Adrenal gland (tissue), 12 donors: ENCODE results near the gene GPR152. TPM values are rescaled to one million over a fixed set of nuclear protein-coding genes. Genes with fewer than 3 reads are reported as not detected.

ENCODE experiments used
- DNase-seq, 7 donors: peaks; one replicate each; pipeline ENCODE4 v3.0.0-alpha.2; 2019 to 2020
- H3K27ac ChIP-seq, 5 donors: fragments of 200-600 bp; sonication (generic) in 4 of 5; 1 replicate in 3 of 5; 2 replicates in 2 of 5; pipeline versions ENCODE4 v1.5.1 to v1.8.0; 2016 to 2020; ENCODE audit warnings: mild to moderate bottlenecking in 1 of 5
- H3K27me3 ChIP-seq: fragments of 200-600 bp; 2 replicates; pipeline ENCODE4 v1.8.0; 2021
- H3K36me3 ChIP-seq, 2 donors: fragments of 200-600 bp; replicated peaks in 1 of 2; 1 replicate in 1 of 2; 2 replicates in 1 of 2; pipeline versions ENCODE4 v1.5.1 to v1.8.0; 2018 to 2022
- H3K4me1 ChIP-seq, 2 donors: fragments of 200-600 bp; replicated peaks in 1 of 2; 1 replicate in 1 of 2; 2 replicates in 1 of 2; pipeline versions ENCODE4 v1.5.1 to v1.8.0; 2018 to 2021
- H3K4me3 ChIP-seq, 4 donors: fragments of 200-600 bp; sonication (generic) in 3 of 4; one replicate each; pipeline ENCODE4 v1.5.1; 2016 to 2018
- H3K9me3 ChIP-seq, 3 donors: fragments of 200-600 bp; sonication (generic) in 1 of 3; replicated peaks in 1 of 3; 1 replicate in 2 of 3; 2 replicates in 1 of 3; pipeline versions ENCODE4 v1.5.1 to v1.8.0; 2016 to 2021
- POLR2A ChIP-seq, 2 donors: fragments of 450-650 bp; IDR thresholded peaks; one replicate each; pipeline ENCODE4 v1.6.1; 2017; ENCODE audit warnings: antibody characterized with exemption in 2 of 2, mild to moderate bottlenecking in 2 of 2, moderate library complexity in 1 of 2
- WGBS, 4 donors: extraction: QIAGEN DNeasy Blood & Tissue Kit in 2 of 4; methylation state at CpG; one replicate each; pipeline versions ENCODE4 v1.1.5 to v1.1.7; 2013 to 2017; 5-methylcytosine and 5-hydroxymethylcytosine counted together
- intact Hi-C, 2 donors: fragments of 100-400 bp; cut with DNase I; formaldehyde crosslinking; loops; one replicate each; pipeline versions ENCODE4 v1.14.1 to v1.15.0; 2022 to 2023
- polyA plus RNA-seq, 3 donors: library from polyadenylated mRNA; stranded (reverse); fragments of 200-250 nt in 2 of 3; fragments of 350-450 nt in 1 of 3; fragmentation: Illumina TruSeq in 1 of 3; extraction: RNeasy Lipid Tissue Mini Kit (QIAGEN cat#74804) in 1 of 3; gene quantifications; one replicate each; pipeline ENCODE4 v1.2.3, GENCODE V29; 2013 to 2014
- total RNA-seq, 9 donors: library from RNA; depleted of rRNA in 4 of 9; stranded (reverse); fragments of >200 nt in 4 of 9; fragments of 120-200 nt in 1 of 9; fragmentation: NEBNext Ultra II Directional in 1 of 9; extraction: Animal tissue kit (Norgen Biotek cat#: 25700) in 1 of 9; gene quantifications; one replicate each; pipeline versions ENCODE4 v1.1.0 to v1.2.4, GENCODE V29; 2013 to 2023
- TF ChIP-seq, protein P1 (sequence below), 6 experiments: fragments of 450-650 bp in 4 of 6; fragments of 200-600 bp in 2 of 6; sonication (generic) in 1 of 6; IDR thresholded peaks; 1 replicate in 5 of 6; 2 replicates in 1 of 6; pipeline versions ENCODE4 v1.5.1 to v1.8.0; 2016 to 2021; ENCODE audit warnings: antibody characterized with exemption in 6 of 6, mild to moderate bottlenecking in 2 of 6, moderate library complexity in 1 of 6
- donor health status: healthy with polysubstance abuse.
- donor health status: Bipolar disorder and iron deficiency.
- donor health status: DM: yes; HTN: yes; CAD: no.
- donor health status: DM: no; HTN: no; CAD: no.
- donor health status: DM: no; HTN: no; CAD: no.
- donor health status: DM: yes; HTN: yes; CAD: no.

GPR152 gene
- total and polyA plus RNA-seq, 12 donors = 0.18 TPM; not detected in 11

DNA sequence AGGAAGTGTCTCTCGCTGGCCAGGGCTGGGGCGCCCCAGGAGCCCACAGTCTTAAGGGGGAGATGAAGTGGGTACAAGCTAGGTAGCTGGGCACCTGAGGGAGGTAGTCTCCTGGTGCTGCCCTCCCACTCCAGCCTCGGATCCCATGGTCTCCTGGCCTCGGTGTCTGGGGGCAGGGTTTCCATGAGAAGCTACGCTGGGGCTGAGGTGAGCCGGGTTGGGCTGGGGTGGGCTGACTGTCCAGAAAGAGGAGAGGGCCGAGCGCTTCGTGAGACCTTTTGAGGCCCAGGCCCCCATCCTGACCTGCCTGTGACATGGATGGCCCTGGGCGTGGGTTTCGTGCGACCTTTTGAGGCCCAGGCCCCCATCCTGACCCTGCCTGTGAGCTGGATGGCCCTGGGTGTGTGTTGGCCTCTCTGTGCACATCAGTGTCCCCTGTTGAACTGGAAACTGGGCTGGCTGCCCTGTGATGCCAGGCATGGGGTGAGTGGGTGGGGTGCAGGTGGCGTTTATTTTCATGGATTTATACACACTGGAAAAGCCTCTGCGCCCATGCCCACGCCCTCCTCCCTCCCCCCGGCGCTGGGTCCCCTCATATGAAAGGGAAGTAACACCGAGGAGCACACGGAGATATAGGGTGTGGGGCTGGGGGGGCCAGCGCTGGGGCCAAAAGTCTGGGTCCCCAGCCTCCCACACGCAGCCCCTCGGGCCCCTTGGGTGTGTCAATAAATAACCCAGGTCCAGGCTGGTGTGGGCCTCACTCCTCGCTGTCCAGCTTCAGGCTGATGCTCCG is 38.9 kb upstream of the GPR152 start:
- Histone ChIP-seq H3K4me1 (no peaks in the 10 kb centered on the region), H3K27ac (no peak overlapping the region), H3K36me3 (peaks cover 0 to 80% of the 10 kb centered on the region in 2 donors), H3K9me3 (no peaks in the 10 kb centered on the region), H3K4me3 (no peak overlapping the region), H3K27me3 (no peaks in the 10 kb centered on the region)
- TF ChIP-seq, protein P1, sequence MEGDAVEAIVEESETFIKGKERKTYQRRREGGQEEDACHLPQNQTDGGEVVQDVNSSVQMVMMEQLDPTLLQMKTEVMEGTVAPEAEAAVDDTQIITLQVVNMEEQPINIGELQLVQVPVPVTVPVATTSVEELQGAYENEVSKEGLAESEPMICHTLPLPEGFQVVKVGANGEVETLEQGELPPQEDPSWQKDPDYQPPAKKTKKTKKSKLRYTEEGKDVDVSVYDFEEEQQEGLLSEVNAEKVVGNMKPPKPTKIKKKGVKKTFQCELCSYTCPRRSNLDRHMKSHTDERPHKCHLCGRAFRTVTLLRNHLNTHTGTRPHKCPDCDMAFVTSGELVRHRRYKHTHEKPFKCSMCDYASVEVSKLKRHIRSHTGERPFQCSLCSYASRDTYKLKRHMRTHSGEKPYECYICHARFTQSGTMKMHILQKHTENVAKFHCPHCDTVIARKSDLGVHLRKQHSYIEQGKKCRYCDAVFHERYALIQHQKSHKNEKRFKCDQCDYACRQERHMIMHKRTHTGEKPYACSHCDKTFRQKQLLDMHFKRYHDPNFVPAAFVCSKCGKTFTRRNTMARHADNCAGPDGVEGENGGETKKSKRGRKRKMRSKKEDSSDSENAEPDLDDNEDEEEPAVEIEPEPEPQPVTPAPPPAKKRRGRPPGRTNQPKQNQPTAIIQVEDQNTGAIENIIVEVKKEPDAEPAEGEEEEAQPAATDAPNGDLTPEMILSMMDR (IDR thresholded peaks at IDR 0.05) = no peak
- TF ChIP-seq POLR2A (IDR thresholded peaks at IDR 0.05) = no peak
- intact Hi-C loops = no loop called here
- no peak for DNase-seq
- WGBS, 4 donors = 81 to 86% (median 84%) methylated on average over 5 to 24 of the region's 24 CpGs

DNA sequence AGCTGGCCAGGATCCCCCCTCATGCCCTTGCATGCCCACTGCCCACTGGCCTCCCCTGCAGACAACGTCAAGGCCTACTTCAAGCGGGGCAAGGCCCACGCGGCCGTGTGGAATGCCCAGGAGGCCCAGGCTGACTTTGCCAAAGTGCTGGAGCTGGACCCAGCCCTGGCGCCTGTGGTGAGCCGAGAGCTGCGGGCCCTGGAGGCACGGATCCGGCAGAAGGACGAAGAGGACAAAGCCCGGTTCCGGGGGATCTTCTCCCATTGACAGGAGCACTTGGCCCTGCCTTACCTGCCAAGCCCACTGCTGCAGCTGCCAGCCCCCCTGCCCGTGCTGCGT is 38.2 kb upstream of the GPR152 start:
- intact Hi-C loops = no loop called here
- no peaks in the 10 kb centered on the region for H3K27me3 ChIP-seq
- no peak overlapping the region for H3K4me3 ChIP-seq
- no peaks in the 10 kb centered on the region for H3K9me3 ChIP-seq
- TF ChIP-seq, protein P1 (IDR thresholded peaks at IDR 0.05) = no peak
- no peak for TF ChIP-seq POLR2A (IDR thresholded peaks at IDR 0.05)
- DNase-seq = no peak
- no peak overlapping the region for H3K27ac ChIP-seq
- H3K36me3 ChIP-seq = peaks cover 0 to 74% of the 10 kb centered on the region in 2 donors
- H3K4me1 ChIP-seq = no peaks in the 10 kb centered on the region
- WGBS, 4 donors = 86 to 95% (median 88%) methylated on average over 7 to 15 of the region's 15 CpGs; no CpG with 5 or more reads in 1 of the 4 donors

GRCh38 chr11:67489885-67490726 is 37.6 kb upstream of the GPR152 start:
- Histone ChIP-seq H3K36me3 (peaks cover 0 to 68% of the 10 kb centered on the region in 2 donors), H3K4me3 (no peak overlapping the region), H3K9me3 (no peaks in the 10 kb centered on the region), H3K27ac (no peak overlapping the region), H3K27me3 (no peaks in the 10 kb centered on the region), H3K4me1 (peaks cover 0 to under 1% of the 10 kb centered on the region in 2 donors)
- intact Hi-C loops = no loop called here
- WGBS, 4 donors = 83 to 93% (median 91%) methylated on average over 15 to 23 of the region's 23 CpGs
- no peak for TF ChIP-seq POLR2A (IDR thresholded peaks at IDR 0.05)
- TF ChIP-seq, protein P1 (IDR thresholded peaks at IDR 0.05) = no peak
- no peak for DNase-seq

DNA sequence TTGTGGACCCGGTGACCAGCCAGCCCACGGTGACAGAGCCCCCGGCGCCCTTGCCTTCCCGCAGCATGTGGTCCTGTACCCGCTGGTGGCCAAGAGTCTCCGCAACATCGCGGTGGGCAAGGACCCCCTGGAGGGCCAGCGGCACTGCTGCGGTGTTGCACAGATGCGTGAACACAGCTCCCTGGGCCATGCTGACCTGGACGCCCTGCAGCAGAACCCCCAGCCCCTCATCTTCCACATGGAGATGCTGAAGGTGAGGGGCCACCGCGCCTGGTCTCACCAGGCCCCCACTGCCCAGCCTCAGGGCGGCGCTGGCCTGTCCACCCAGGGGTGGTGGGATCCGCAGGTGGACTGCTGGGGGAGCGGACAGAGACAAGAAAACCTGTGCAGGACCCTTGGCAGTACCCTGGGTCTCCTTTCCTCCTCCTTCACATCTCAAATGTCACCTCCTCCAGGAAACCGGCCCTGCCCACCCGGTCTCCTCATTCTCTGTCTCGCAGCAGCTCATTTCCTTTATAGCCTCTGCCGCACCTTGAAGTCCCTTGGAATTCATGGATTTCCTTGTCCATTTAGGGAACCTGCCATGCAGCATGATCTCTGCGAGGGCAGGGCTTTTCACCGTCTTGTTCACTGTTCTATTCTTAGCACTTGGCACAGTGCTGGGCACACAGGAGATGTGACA is 36.8 kb upstream of the GPR152 start:
- H3K4me3 ChIP-seq = no peak overlapping the region
- peaks cover under 1 to 7% of the 10 kb centered on the region in 2 donors for H3K4me1 ChIP-seq
- H3K9me3 ChIP-seq = no peaks in the 10 kb centered on the region
- H3K27ac ChIP-seq = no peak overlapping the region
- no peak for DNase-seq
- intact Hi-C loops = no loop called here
- no peaks in the 10 kb centered on the region for H3K27me3 ChIP-seq
- TF ChIP-seq, protein P1 (IDR thresholded peaks at IDR 0.05) = no peak
- no peak for TF ChIP-seq POLR2A (IDR thresholded peaks at IDR 0.05)
- WGBS, 4 donors = 69 to 88% (median 82%) methylated on average over 11 to 25 of the region's 25 CpGs
- H3K36me3 ChIP-seq = peaks cover 0 to 67% of the 10 kb centered on the region in 2 donors
